HL-60 (cell line): ENCODE data around the gene CHN1.

Experiments used
- DNase-seq, 2 experiments: peaks; one replicate each; pipeline ENCODE4 v3.0.0-alpha.2; 2010 to 2020; ENCODE audit warnings: low read depth in 1 of 2, low spot score in 1 of 2
- H3K27ac ChIP-seq: fragments of 250-450 bp; sonication (Bioruptor Pico); replicated peaks from 2 replicates; pipeline ENCODE4 v1.5.1; 2020; ENCODE audit warnings: mild to moderate bottlenecking, moderate library complexity
- H3K27me3 ChIP-seq: fragments of 250-450 bp; sonication (Bioruptor Pico); 2 replicates; pipeline ENCODE4 v1.5.1; 2021; ENCODE audit warnings: mild to moderate bottlenecking, moderate library complexity; ENCODE audit not compliant: insufficient read depth, poor library complexity, severe bottlenecking
- H3K4me3 ChIP-seq: replicated peaks from 2 replicates; pipeline ENCODE4 v1.5.1; 2011; ENCODE audit warnings: mild to moderate bottlenecking, control low read depth, low read length; ENCODE audit not compliant: insufficient read depth
- CTCF ChIP-seq: IDR thresholded peaks from one replicate; pipeline ENCODE4 v1.5.1; 2011; ENCODE audit warnings: low read length, control low read depth, inconsistent platforms; ENCODE audit not compliant: insufficient read depth
- GABPA ChIP-seq: IDR thresholded peaks from 2 replicates; pipeline ENCODE4 v1.6.1; 2012; ENCODE audit warnings: low read depth
- POLR2AphosphoS5 ChIP-seq: IDR thresholded peaks from 2 replicates; pipeline ENCODE4 v1.6.1; 2012; ENCODE audit warnings: low read depth
- REST ChIP-seq: IDR thresholded peaks from 2 replicates; pipeline ENCODE4 v1.6.1; 2012; ENCODE audit warnings: low read depth; ENCODE audit not compliant: insufficient replicate concordance
- SPI1 ChIP-seq: IDR thresholded peaks from 2 replicates; pipeline ENCODE4 v1.6.1; 2012; ENCODE audit warnings: low read depth, mild to moderate bottlenecking, borderline replicate concordance

CHN1 gene

GRCh38 chr2:174841350-174841749 is 163.8 kb downstream of the CHN1 start:
- no peak for DNase-seq
- Histone ChIP-seq H3K27me3 (peaks cover 3% of the 10 kb centered on the region), H3K27ac (no peak overlapping the region), H3K4me3 (no peak overlapping the region)
- TF ChIP-seq POLR2AphosphoS5, result no peak
- no peak for TF ChIP-seq CTCF
- TF ChIP-seq REST, result no peak
- no peak for TF ChIP-seq SPI1
- no peak for TF ChIP-seq GABPA

GRCh38 chr2:174840436-174840835 is 164.7 kb downstream of the CHN1 start:
- Histone ChIP-seq H3K27me3 (peaks cover 2% of the 10 kb centered on the region), H3K27ac (no peak overlapping the region), H3K4me3 (no peak overlapping the region)
- no peak for TF ChIP-seq GABPA
- no peak for TF ChIP-seq CTCF
- no peak for TF ChIP-seq POLR2AphosphoS5
- no peak for TF ChIP-seq SPI1
- DNase-seq, result no peak

GRCh38 chr2:174839662-174840061 is 165.5 kb downstream of the CHN1 start:
- TF ChIP-seq SPI1, result no peak
- TF ChIP-seq POLR2AphosphoS5, result no peak
- TF ChIP-seq REST, result no peak
- no peak for TF ChIP-seq GABPA
- TF ChIP-seq CTCF, result no peak
- DNase-seq, result no peak
- Histone ChIP-seq H3K27me3 (peaks cover 2% of the 10 kb centered on the region), H3K27ac (no peak overlapping the region), H3K4me3 (no peak overlapping the region)

GRCh38 chr2:174836995-174837390 is 168.2 kb downstream of the CHN1 start:
- peaks cover 2% of the 10 kb centered on the region for H3K27me3 ChIP-seq
- no peak for DNase-seq
- H3K27ac ChIP-seq, result no peak overlapping the region

More at GRCh38 chr2:174836995-174837390, 168.2 kb downstream of the CHN1 start:
- TF ChIP-seq CTCF (no peak), GABPA (no peak), REST (no peak)
- no peak overlapping the region for H3K4me3 ChIP-seq
